ENCODE data around the gene CCDC74A.

Gene CCDC74A

DNA sequence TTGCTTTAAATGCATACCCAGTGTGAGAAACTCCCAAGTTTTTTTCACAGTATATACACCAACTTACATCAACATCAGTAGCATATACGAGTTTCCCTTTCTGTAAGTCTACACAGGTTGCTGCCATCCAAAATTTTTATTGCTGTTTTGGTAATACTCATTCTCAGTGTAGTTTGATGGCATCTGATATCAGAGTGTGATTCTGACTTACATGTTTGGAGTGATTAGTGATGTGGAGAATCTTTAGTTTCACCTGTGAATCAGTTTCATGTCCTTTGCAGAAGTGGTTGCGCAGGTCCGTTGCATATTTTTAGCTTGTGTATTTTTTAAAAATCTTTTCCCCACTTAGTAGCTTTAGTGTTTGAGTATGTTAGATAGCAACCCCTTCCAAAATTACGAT, 50.1 kb downstream of the CCDC74A start:
- in situ Hi-C loops (cut with MboI; ENCODE audit: low pct_unique_long_range_greater_than_20kb, low sequenced_read_pairs, unreplicated experiment), result no loop called here
- no peak for DNase-seq (ENCODE audit: low spot score)
- TF ChIP-seq CTCF (IDR thresholded peaks at IDR 0.05; ENCODE audit: extremely low read depth, insufficient read depth, missing control alignments), result no peak

DNA sequence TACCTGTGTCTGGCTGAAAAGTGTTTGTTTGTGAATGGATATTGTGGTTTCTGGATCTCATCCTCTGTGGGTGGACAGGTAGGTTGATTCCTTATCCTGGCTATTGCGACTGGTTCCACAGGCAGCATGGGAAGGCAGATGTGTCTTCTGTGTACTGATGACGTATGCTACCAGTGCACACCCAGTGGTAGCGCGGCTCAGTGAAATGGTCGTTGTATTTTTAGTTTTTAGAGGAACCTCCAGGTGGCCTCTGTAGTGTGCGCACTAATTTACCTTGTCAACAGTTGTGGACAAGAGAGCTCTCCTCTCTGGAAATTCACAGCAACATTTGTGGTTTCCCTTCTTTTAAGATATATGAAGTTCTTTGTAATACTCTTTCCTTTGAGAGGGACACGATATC, 52.5 kb downstream of the CCDC74A start:
- DNase-seq (ENCODE audit: low spot score), result no peak
- in situ Hi-C loops (cut with MboI; ENCODE audit: low pct_unique_long_range_greater_than_20kb, low sequenced_read_pairs, unreplicated experiment), result no loop called here
- TF ChIP-seq CTCF (IDR thresholded peaks at IDR 0.05; ENCODE audit: extremely low read depth, insufficient read depth, missing control alignments), result no peak

Data from GM13977 (cell line).